Lower leg skin (tissue), 3 donors: ENCODE results near the gene ITGA2B.

Source experiments
- POLR2A ChIP-seq, 2 donors: fragments of 450-650 bp; IDR thresholded peaks; one replicate each; pipeline ENCODE4 v1.6.1; 2016 to 2017; ENCODE audit warnings: antibody characterized with exemption in 2 of 2, mild to moderate bottlenecking in 1 of 2, moderate library complexity in 1 of 2
- TF ChIP-seq, protein P1 (sequence below), 3 donors: fragments of 450-650 bp; IDR thresholded peaks; one replicate each; pipeline ENCODE4 v1.5.1; 2016; ENCODE audit warnings: antibody characterized with exemption in 3 of 3, mild to moderate bottlenecking in 3 of 3, moderate library complexity in 2 of 3

- TF ChIP-seq, protein P1, sequence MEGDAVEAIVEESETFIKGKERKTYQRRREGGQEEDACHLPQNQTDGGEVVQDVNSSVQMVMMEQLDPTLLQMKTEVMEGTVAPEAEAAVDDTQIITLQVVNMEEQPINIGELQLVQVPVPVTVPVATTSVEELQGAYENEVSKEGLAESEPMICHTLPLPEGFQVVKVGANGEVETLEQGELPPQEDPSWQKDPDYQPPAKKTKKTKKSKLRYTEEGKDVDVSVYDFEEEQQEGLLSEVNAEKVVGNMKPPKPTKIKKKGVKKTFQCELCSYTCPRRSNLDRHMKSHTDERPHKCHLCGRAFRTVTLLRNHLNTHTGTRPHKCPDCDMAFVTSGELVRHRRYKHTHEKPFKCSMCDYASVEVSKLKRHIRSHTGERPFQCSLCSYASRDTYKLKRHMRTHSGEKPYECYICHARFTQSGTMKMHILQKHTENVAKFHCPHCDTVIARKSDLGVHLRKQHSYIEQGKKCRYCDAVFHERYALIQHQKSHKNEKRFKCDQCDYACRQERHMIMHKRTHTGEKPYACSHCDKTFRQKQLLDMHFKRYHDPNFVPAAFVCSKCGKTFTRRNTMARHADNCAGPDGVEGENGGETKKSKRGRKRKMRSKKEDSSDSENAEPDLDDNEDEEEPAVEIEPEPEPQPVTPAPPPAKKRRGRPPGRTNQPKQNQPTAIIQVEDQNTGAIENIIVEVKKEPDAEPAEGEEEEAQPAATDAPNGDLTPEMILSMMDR (IDR thresholded peaks at IDR 0.05), result no peak
- TF ChIP-seq POLR2A (IDR thresholded peaks at IDR 0.05), result no peak
These were observed at the start of gene ITGA2B for GRCh38 chr17:44389281-44389680.
